Endothelial cell of umbilical vein (primary cell): ENCODE measurements around the gene UGT1A3. TPM values are rescaled to one million over a fixed set of nuclear protein-coding genes. Genes with fewer than 3 reads are reported as not detected.

ENCODE experiments used
- BruUV-seq: library from RNA; stranded (reverse); fragments of 400-500 nt; replicated peaks from 2 replicates; lab custom pipeline; 2021; lab: Mats Ljungman, UMichigan
- CTCF ChIA-PET: fragments of 300-600, 350-600 bp; sonication (Branson Sonifier 250); formaldehyde crosslinking; loops from one replicate; lab custom pipeline; 2021; ENCODE audit warnings: antibody characterized with exemption, inconsistent platforms; lab: Charles Lee
- POLR2A ChIA-PET: fragments of 300-600, 350-600 bp; sonication (Branson Sonifier 250); formaldehyde crosslinking; loops from one replicate; lab custom pipeline; 2021; ENCODE audit warnings: antibody characterized with exemption, inconsistent platforms; lab: Charles Lee
- DNase-seq: peaks from one replicate; pipeline ENCODE4 v3.0.0-alpha.2; 2011; ENCODE audit warnings: low read depth, low spot score
- FAIRE-seq: peaks from 2 replicates; lab custom pipeline; 2011; peaks lifted over from hg19 to GRCh38; lab: Jason Lieb, UNC
- H2AFZ ChIP-seq: 2 replicates; pipeline ENCODE4 v1.6.0; 2012; ENCODE audit warnings: low read depth, low read length, control low read depth, inconsistent platforms
- H3K27ac ChIP-seq: 2 replicates; pipeline ENCODE4 v1.5.1; 2011; ENCODE audit warnings: low read depth, mild to moderate bottlenecking, control low read depth, low read length, moderate library complexity; ENCODE audit not compliant: insufficient read depth
- H3K27me3 ChIP-seq, 2 experiments: 2 replicates each; pipeline versions ENCODE4 v1.6.0 to v1.6.1; 2011; ENCODE audit warnings: low read length in 2 of 2, mixed read lengths in 1 of 2; ENCODE audit not compliant: control insufficient read depth in 2 of 2, insufficient read depth in 2 of 2
- H3K36me3 ChIP-seq, 2 experiments: 2 replicates in 1 of 2; 3 replicates in 1 of 2; pipeline ENCODE4 v1.5.1; 2011; ENCODE audit warnings: low read length in 2 of 2, mild to moderate bottlenecking in 1 of 2, moderate library complexity in 1 of 2; ENCODE audit not compliant: control insufficient read depth in 2 of 2, insufficient read depth in 2 of 2; ENCODE audit errors: extremely low read depth in 1 of 2
- H3K4me1 ChIP-seq: 3 replicates; pipeline ENCODE4 v1.5.1; 2011; ENCODE audit warnings: mild to moderate bottlenecking, low read length; ENCODE audit not compliant: control insufficient read depth, insufficient read depth; ENCODE audit errors: extremely low read depth
- H3K4me2 ChIP-seq: 2 replicates; pipeline ENCODE4 v1.6.1; 2011; ENCODE audit warnings: low read length, control low read depth, mixed read lengths; ENCODE audit not compliant: insufficient read depth
- H3K4me3 ChIP-seq, 3 experiments: fragments of 200-600 bp in 1 of 3; sonication (generic), shearing (Covaris generic) in 1 of 3; replicated peaks in 1 of 3; 2 replicates each; pipeline ENCODE4 v1.5.1; 2011 to 2016; ENCODE audit warnings: control low read depth in 3 of 3, low read length in 3 of 3, mild to moderate bottlenecking in 2 of 3, inconsistent platforms in 1 of 3, low read depth in 1 of 3, moderate library complexity in 1 of 3; ENCODE audit not compliant: insufficient read depth in 1 of 3
- H3K79me2 ChIP-seq: 2 replicates; pipeline ENCODE4 v1.6.0; 2012; ENCODE audit warnings: low read length, inconsistent platforms; ENCODE audit not compliant: control insufficient read depth, insufficient read depth
- H3K9ac ChIP-seq: replicated peaks from 2 replicates; pipeline ENCODE3; 2011; ENCODE audit warnings: low read length, control low read depth; ENCODE audit not compliant: insufficient read depth; ENCODE audit errors: extremely low read depth
- H3K9me1 ChIP-seq: replicated peaks from 3 replicates; pipeline ENCODE4 v1.6.0; 2011; ENCODE audit warnings: mild to moderate bottlenecking, low read length; ENCODE audit not compliant: control insufficient read depth, insufficient read depth; ENCODE audit errors: extremely low read depth
- H3K9me3 ChIP-seq: replicated peaks from 2 replicates; pipeline ENCODE4 v1.5.1; 2012; ENCODE audit warnings: low read length, inconsistent platforms; ENCODE audit not compliant: control insufficient read depth, insufficient read depth
- H4K20me1 ChIP-seq: replicated peaks from 2 replicates; pipeline ENCODE3; 2011; ENCODE audit warnings: mild to moderate bottlenecking, low read length; ENCODE audit not compliant: control insufficient read depth, insufficient read depth; ENCODE audit errors: extremely low read depth
- EZH2 ChIP-seq: IDR thresholded peaks from 2 replicates; pipeline ENCODE4 v1.6.1; 2012; ENCODE audit warnings: borderline replicate concordance, low read depth, mild to moderate bottlenecking, moderate library complexity, low read length, inconsistent platforms; ENCODE audit not compliant: severe bottlenecking
- GATA2 ChIP-seq: IDR thresholded peaks from 2 replicates; pipeline ENCODE4 v1.7.0; 2011; ENCODE audit warnings: low read depth, mild to moderate bottlenecking, moderate library complexity, mixed read lengths, low read length; ENCODE audit not compliant: insufficient read length, insufficient read depth
- MAX ChIP-seq: IDR thresholded peaks from 2 replicates; pipeline ENCODE4 v1.6.1; 2011; ENCODE audit not compliant: insufficient read depth, insufficient read length
- MYC ChIP-seq: IDR thresholded peaks from one replicate; pipeline ENCODE4 v1.6.1; 2011; ENCODE audit warnings: mild to moderate bottlenecking, low read depth, low read length
- POLR2A ChIP-seq: IDR thresholded peaks from 2 replicates; pipeline ENCODE4 v1.6.1; 2012; ENCODE audit warnings: low read depth, mild to moderate bottlenecking, control low read depth, low read length
- POLR2AphosphoS5 ChIP-seq: IDR thresholded peaks from 2 replicates; pipeline ENCODE4 v1.6.1; 2012; ENCODE audit warnings: low read depth, mild to moderate bottlenecking, control low read depth, low read length, moderate library complexity; ENCODE audit not compliant: insufficient read depth
- dilution Hi-C: fragments of 300-500 bp; cut with MboI; formaldehyde crosslinking; loops from one replicate; pipeline ENCODE4 v1.15.0; 2019; ENCODE audit warnings: low sequenced_read_pairs; ENCODE audit not compliant: extremely low pct_ligation_motif_present
- intact Hi-C: fragments of 100-400 bp; cut with micrococcal nuclease; formaldehyde crosslinking; loops from one replicate; pipeline ENCODE4 v1.10.0; 2022
- polyA plus RNA-seq, 4 experiments: library from polyadenylated mRNA; depleted of rRNA in 3 of 4; stranded (reverse) in 3 of 4; unstranded in 1 of 4; fragments of >200 nt; gene quantifications; 2 replicates each; pipeline versions ENCODE4 v1.2.1 to v1.2.3, GENCODE V29; 2011 to 2012; ENCODE audit warnings: missing spikeins in 1 of 4
- total RNA-seq: library from RNA; stranded (reverse); gene quantifications from 2 replicates; pipeline ENCODE4 v1.2.3, GENCODE V29; 2021

UGT1A3 gene
- total and polyA plus RNA-seq, 2 donors (not counting 3 experiments of a cell fraction or from before 2014, with no cell fraction given) = not detected

- Histone ChIP-seq H3K36me3 (no peaks in the 10 kb centered on the region), H3K27me3 (peaks cover 0 to 1% of the 10 kb centered on the region in 2 experiments), H3K9ac (no peak overlapping the region), H3K4me1 (no peaks in the 10 kb centered on the region), H3K27ac (no peak overlapping the region), H3K4me3 (no peak overlapping the region), H3K79me2 (no peaks in the 10 kb centered on the region), H3K9me1 (no peaks in the 10 kb centered on the region), H3K4me2 (no peak overlapping the region), H4K20me1 (no peaks in the 10 kb centered on the region), H3K9me3 (no peaks in the 10 kb centered on the region), H2AFZ (no peak overlapping the region)
- no TSS peak for BruUV-seq
- DNase-seq (no peak), FAIRE-seq (no peak)
- intact Hi-C loops (no loop called here), dilution Hi-C loops (no loop called here)
- ChIA-PET POLR2A (no interaction called here), CTCF (no interaction called here)
- TF ChIP-seq POLR2AphosphoS5 (no peak), MYC (no peak), POLR2A (no peak), GATA2 (no peak), EZH2 (no peak)
Observed at GRCh38 chr2:233811732-233812131, 82.9 kb downstream of the UGT1A3 start.

GRCh38 chr2:233813236-233814055, 84.6 kb downstream of the UGT1A3 start:
- Histone ChIP-seq H3K27ac (no peak overlapping the region), H3K4me3 (no peak overlapping the region), H3K27me3 (peaks cover 0 to 1% of the 10 kb centered on the region in 2 experiments), H4K20me1 (no peaks in the 10 kb centered on the region), H3K4me2 (no peak overlapping the region), H2AFZ (no peak overlapping the region), H3K9me1 (no peaks in the 10 kb centered on the region), H3K9ac (no peak overlapping the region), H3K9me3 (no peaks in the 10 kb centered on the region), H3K79me2 (no peaks in the 10 kb centered on the region), H3K4me1 (no peaks in the 10 kb centered on the region), H3K36me3 (no peaks in the 10 kb centered on the region)
- DNase-seq = no peak
- POLR2A ChIA-PET = no interaction called here
- BruUV-seq = no TSS peak
- intact Hi-C loops (no loop called here), dilution Hi-C loops (no loop called here)
- no peak for TF ChIP-seq MAX
- CTCF ChIA-PET = interaction anchor here (1.0 kb wide), 2 partner anchors 22 to 45 kb away, joined by 3 read pairs; no protein-coding TSS in a partner anchor
- FAIRE-seq = no peak
